GM04504 (cell line): Measurements from ENCODE around the gene DVL1.
"Not testable (repeated sequence)": the region's sequence is repeated elsewhere in the genome, so short reads cannot be mapped to it uniquely, and the experiment has no call there.

Experiments used
- DNase-seq: peaks from one replicate; pipeline ENCODE4 v3.0.0-alpha.2; 2012; ENCODE audit warnings: low read depth

The DVL1 gene

DNA sequence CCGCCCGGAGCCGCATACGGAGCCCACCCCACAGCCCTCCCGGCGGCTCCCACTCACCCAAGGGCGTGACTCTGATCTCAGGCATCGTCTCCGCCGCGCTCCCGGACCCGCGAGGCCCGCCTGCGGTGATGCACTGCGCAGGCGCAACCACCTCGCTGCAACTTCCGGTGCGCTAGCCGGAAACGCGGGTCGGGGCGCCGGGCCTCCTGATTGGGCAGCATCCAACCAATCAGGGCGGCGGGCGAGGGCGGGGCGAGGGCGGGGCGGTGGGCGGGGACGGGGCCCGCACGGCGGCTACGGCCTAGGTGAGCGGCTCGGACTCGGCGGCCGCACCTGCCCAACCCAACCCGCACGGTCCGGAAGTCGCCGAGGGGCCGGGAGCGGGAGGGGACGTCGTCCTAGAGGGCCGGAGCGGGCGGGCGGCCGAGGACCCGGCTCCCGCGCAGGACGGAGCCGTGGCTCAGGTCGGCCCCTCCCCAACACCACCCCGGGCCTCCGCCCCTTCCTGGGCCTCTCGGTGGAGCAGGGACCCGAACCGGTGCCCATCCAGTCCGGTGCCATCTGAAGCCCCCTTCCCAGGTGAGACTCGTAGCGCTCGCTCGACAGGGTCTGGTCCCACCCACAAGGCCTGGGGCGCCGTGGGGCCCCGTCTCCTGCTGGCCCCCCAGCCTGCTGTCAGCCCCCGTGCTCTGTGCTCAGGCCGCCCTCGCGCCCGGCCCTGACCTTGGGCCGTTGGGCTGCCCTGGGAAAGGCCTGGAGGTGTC, 24.5 kb downstream of the DVL1 start, which contains the start of the genes CPTP and INTS11:
CPTP (plus strand) TSS at position 279 of the 764 bp plus-strand sequence. CDS start 2,109 bp downstream, outside the sequence.
INTS11 (minus strand) TSS at position 137 of the 764 bp plus-strand sequence; CDS start at position 85, 52 bp downstream.
- DNase-seq = peak; percentile 82

DNA sequence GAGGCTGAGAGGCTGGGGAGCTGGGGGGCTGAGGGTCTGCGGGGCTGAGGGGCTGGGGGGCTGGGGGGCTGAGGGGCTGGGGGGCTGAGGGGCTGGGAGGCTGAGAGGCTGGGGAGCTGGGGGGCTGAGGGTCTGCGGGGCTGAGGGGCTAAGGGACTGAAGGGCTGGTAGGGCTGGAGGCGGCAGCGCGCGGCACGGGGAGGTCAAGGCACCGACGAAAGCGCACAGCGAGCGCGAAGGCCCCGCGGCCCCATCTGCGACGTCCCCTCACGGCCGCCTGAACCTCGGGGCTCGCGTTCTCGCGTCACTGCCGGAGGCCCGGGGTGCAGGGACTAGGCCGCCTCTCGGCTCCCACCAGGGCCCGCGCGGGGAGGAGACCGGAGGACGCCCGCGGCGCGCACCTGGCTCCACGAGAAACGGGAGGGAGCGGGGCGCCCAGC, 25.1 kb downstream of the DVL1 start:
- DNase-seq = no peak

DNA sequence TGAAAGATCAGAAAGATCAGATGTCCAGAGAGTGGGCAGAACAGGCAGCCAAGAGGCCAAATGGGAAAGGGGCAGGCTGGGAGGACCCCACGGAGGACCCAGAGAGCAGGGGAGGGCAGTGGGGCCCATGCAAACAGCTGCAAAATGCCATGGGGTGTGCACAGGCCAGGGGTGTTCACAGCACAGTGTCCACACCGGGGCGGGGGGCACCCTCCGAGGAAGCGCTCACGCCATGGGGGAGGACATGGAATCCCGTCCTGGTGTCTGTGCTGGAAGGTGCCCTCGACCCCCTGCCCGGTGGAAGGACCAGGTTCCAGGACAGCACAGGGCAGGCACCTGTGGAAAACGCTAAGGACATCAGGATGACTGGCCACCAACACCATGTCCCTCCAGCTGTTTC, 26.3 kb downstream of the DVL1 start:
- DNase-seq = no peak

DNA sequence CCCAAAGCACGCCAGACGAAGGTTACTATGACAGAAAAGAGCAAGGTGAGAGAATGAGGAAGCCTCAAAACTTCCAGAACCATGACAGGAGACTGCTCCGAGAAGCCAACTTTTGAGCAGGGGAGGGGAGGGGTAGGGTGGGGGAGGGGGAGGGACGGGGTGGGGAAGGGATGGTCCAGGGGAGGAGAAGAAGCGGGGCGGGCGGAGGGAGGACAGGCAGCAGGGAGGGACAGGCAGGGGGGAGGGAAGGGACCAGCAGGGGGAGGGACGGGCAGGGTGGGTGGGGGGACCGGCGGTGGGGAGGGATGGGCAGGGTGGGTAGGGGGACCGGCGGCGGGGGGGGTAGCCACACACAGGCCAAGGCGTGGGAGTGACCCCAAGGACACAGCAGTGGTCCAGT, 26.8 kb downstream of the DVL1 start:
- no peak for DNase-seq

DNA sequence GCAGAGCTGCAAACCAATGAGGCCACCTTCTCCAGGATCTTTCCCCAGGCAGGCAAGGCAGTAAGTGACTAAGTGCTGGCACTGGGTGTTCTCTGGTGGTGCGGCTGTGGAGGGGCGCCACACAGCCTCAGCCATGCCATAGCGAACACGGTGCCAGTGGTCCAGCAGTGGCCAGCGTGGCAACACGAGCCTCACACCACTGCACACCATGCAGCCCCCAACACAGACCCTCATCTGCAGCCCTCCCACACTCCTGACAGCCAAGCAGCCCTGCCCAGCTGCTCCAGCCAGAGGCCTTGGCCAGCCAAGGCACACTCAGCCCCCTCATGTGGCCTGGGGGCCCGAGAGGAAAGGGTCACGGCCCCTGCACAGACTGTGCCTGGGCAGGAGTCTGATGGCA, 27.7 kb downstream of the DVL1 start:
- DNase-seq = no peak

DNA sequence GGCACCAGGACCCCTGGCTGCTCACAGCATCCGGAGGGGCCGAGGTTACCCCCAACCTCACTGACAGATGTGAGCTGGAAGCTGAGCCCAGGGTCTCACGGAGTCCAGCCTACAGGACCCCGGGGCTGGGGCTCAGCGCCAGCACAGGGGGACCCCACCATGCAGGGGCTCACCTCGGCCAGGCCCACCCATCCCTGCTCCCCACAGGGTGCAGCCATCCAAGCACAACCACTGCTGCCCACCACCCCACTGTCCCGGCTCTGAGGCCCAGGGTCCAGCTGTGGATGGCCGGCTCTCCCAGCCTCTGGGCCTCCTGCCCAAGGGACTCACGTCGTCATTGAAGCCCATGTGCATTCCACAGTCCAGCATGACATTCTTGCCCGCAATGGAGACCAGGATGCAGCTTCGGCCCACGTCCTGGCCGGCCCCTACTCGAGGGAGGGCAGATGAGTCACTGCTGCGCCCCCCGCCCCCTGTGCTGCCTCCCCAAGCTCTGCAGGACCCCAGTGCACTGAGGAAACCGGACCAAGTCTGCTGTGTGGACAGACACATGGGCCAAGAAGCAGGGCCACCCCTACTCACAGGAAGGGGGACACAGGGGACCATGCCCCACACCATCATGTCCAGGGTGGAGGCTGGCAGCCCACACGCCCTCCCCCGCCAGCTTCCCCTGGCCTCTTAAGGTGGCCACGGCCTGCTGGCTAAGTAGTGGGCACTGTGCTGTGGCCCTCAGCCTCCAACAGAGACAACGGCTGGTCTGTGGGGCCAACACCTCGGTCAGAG, 28.4 kb downstream of the DVL1 start:
- DNase-seq = no peak

DNA sequence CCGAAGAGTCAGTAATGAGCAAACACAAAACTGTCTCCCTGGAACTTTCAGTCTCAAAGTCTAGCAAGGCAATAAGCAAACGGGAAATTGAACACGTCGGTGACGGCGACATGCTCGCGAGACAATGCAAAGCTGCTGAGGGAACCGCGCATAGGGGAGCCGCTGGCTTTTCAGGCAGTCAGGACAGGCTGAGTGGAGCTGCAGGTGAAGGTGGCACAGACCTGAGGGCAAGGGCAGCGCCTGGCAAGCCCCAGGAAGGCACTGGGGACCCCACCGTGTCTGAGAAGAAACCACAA, 29.6 kb downstream of the DVL1 start:
- DNase-seq = no peak

DNA sequence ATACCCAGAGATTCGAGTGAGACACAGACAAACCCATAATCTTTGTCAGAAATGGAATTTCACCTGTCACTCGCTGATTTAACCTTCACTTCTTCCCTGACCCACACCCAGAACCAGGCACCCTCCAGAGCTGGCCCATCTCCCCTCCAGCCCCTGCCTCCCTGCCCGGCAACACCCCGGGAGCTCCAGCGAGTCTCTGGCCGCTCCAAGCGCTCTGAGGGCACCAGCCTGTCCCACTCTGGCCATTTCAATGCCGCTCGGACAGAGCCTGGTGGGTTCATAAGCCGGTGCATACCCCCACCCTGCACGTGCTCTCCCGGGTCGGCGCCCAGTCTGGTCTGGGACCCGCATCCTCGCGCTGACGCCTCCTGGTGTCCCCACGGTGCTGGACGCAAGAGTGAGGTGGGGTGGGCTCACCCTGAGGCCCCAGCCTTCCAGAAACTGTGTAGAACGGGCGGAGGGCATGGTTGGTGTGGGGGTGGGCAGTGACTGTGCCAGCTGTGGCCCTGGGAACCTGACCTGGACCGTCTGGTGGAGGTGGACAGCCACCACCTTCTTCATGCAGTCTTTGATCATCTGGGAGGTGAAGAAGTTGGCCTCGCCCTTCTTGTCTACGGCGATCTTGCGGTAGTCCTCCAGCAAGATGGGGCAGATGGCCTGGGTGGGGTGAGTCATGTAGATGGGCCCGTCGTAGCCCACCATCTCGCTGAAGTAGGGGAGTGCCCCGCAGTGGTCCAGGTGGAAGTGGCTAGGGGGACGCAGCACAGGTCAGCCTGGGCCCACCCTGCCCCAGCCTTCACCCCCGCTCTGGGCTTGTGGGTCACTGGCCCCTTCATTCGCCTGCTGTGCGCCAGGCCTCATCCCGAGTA, 30.2 kb downstream of the DVL1 start:
- DNase-seq = no peak

DNA sequence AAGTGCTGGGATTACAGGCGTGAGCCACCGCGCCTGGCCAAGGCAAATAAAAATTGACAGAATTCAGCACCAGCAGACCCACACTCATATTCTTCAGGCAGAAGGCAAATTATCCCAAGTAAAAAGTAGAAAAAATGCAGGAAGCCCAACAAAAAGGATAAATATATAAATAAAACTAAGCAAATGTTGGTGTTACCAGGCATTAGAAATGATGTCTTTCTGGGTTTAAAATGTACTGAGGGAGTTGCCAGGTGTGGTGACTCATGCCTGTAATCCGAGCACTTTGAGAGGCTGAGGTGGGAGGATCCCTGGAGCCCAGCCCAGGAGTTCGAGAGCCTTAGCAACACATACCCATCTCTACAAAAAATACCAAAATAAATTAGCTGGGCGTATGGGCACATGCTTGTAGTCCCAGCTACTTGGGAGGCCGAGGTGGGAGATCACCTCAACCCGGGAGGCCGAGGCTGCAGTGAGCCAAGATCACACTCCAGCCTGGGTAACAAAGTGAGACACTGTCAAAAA, 31.0 kb downstream of the DVL1 start:
- peak; percentile 93 for DNase-seq

DNA sequence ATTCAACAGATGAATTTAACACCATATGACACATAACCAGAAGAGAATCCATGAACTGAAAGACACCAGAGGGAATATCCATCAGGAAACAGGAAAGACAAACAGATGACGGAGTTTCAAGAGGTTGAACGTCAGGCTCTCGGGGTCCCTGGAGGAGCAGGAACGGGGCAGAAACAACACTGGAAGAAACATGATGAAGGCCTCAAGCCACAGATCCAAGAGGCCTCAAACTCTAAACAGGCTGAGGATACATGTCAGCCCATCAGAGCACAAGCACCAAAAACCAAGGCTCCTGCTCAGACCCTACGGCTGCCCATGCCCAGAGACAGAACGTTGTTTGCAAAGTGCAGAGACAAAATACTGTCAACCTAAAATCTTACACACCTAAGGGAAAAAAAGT, 31.8 kb downstream of the DVL1 start:
- DNase-seq = no peak

DNA sequence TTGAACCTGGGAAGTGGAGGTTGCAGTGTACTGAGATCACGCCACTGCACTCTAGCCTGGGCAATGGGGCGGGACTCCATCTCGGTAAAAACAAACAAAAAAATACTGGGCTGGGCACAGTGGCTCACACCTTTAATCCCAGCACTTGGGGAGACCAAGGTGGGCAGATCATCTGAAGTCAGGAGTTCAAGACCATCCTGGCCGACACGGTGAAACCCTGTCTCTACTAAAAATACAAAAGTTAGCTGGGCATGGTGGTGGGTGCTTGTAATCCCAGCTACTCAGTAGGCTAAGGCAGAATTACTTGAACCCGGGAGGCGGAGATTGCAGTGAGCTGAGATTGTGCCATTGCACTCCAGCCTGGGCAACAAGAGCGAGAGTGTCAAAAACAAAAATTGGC, 33.0 kb downstream of the DVL1 start:
- not testable (repeated sequence) for DNase-seq

DNA sequence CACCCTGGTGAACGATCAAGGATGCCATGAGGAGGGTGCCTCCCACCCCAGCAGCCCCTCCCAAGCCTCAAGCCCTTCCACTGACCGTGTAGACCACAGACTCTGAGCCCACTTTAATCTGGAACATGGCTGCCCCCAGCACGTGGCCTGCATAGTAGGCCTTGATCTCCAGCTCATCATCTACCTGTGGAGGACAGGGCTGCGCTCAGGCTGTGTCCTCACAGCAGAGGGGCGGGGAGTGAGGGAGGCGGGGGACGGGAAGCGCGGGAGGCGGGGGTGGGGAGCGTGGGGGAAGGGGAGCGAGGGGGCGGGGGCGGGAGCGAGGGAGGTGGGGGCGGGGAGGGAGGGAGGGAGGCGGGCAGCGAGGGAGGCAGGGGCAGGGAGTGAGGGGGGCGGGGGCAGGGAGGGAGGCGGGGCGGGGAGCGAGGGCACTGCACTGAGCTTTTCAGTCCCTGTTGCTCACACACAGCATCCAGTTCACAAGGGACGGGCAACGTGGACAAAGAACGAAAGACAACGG, 33.7 kb downstream of the DVL1 start:
- no peak for DNase-seq

DNA sequence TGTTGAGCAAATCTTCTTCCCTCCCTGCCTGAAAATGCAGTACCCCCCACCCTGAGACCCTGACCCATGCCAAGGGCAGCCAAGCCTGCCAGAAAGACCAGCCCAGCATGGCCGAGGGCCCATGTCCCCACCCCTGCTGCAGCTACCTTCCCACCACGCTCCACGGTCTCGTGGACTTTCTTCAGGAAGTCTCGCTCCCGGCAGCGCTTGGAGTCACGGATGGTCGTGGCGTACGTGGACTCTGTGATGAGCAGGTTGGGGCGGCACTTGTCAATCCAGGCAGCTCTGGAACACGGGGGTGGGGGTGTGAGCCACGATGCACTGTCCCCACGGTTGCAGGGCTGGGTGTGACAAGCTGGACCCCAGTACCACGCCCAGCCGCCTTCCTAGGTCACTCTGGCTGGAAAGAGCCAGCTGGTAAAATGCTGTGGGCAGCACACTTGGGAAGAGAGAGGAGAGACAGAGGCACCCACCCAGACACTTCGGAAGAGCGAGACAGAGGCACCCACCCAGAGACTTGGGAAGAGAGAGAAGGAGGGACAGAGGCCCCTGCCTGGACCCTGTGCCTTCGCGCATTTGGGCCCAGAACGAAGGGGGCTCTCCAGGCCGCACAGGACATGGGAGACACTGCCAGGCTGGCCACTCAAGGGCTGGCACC, 34.4 kb downstream of the DVL1 start:
- no peak for DNase-seq

DNA sequence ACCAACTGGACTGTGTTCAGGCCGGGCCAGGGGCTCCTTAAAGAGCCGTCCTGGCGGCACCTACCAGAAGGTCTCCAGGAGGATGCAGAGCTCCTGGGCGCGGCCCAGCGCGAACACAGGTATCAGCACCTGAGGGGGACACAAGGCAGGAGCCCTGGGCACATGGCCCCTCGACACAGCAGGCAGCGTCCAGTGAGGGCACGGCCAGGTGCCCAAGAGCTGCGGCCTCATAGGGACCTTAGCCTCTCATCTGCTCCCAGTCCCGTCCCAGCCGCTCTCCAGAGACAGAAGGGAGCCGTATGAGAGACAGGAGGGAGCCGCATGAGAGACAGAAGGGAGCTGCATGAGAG, 35.0 kb downstream of the DVL1 start:
- DNase-seq = no peak

DNA sequence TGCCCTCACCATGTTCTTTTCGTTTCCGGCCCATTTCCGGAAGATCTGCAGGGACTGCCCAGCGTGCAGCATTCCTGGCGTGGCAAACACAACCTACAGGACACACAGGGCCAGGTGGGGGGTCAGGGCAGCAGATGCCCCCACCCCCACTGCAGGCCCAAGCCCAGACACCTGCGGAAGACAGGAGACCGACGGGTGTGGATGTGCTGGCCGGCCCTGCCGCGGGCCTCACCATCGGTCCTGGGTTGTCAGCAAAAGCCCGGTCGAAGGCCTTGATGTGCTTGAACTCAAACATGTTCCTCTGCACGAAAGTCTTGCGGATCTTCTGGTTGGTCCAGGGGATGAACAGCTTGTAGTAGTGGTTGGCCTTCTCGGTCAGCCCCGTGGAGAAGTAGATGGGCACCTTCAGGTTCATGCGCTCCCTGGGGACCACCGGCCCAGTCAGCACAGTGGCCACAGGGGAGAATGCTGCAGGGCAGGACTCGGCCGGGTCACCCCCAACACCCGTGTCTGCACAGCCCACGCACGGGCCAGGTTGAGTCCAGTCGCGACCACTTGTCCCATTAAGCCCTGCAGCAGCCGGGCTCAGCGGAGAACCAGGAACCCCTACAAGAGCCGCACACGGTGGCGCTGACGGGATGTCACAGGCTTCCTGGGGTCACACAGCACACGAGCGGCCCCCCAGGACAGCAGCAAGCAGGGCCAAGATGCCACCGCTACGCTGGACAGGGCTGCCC, 35.5 kb downstream of the DVL1 start:
- DNase-seq = no peak

DNA sequence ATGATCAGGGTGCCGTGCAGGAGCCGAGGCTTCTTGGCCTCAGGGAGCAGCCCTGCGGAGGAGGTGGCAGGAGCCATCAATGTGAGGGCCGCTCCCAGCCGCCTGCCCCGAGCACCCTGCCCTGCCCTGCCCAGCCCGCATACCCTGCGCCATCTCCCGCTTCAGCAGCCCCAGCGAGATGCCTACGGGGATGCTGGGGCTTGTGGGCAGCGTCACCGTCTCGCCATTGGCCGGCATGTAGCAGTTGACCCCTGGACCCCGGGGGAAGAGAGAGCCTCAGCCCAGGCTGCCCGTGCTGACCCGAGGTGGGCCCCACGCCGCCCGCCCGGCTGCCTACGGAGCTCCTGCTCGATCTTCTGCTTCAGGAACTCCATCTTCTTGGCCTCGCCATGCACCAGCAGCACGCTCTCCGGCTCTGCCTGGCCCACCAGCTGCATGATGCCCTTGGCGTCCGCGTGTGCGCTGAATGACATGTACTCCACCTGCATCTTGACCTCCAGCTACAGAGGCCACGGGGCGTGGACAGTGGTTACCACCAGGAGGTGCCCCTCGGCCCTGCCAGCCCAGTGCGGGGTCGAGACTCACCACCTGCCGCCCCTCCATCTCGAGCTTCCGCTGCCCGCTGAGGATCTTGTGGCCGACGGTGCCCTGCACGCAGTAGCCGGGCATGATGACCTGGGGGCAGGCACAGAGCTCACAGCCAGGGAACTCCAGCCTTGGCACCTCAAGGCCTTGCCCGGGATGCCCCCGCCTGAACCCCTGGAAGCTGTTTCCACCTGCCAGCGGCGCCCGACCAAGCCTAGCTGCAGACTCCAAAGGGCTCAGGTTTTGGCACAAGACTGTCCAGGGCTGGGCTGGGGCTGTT, 36.5 kb downstream of the DVL1 start:
- DNase-seq = no peak

DNA sequence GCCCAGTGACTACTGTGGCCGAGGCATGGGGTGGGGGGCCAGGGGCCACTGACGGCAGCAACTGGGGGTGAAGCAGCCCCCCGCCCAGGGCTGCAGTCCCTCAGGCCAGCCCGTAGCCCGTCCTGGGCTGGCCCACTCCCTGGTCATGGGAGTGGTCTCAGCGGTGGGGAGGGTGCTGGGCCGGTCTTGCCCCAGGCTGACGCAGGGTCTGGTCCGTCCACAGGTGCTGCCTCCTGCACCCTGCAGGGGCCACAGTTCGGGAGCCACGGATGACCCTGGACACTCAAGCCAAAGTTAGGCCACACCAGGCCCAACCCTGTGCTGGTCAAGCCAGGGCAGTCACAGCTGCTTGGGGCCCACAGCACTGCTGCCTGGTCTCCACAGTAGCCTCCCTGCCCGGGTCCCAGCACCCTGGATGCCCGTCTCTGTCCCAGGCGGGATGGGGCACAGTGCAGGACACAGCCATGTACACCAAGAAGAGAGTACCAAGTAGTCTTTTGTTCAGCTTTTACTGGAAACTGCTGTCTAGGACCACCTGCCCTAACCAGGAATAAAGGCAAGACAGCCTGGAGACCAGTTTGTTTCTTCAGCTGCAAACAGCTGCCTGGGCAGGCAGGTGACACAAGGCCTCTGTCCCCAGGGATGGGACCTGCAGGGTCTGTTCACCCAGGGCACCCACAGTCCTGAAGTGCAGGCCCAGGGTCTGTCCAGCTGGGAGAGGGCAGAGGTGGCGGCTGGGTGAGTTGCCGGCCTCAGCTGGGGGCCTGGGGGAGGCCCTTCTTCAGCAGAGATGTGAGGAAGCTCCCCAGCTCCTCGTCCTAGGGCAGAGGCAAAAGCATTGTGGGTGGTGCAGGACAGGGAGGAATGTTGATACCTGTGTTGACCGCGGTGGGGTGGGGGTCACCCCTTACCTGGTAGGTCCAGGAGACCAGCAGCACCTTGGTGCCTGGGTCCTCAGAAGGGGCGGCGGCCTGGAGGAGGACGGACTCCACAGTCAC, 37.8 kb downstream of the DVL1 start:
- DNase-seq = no peak

DNA sequence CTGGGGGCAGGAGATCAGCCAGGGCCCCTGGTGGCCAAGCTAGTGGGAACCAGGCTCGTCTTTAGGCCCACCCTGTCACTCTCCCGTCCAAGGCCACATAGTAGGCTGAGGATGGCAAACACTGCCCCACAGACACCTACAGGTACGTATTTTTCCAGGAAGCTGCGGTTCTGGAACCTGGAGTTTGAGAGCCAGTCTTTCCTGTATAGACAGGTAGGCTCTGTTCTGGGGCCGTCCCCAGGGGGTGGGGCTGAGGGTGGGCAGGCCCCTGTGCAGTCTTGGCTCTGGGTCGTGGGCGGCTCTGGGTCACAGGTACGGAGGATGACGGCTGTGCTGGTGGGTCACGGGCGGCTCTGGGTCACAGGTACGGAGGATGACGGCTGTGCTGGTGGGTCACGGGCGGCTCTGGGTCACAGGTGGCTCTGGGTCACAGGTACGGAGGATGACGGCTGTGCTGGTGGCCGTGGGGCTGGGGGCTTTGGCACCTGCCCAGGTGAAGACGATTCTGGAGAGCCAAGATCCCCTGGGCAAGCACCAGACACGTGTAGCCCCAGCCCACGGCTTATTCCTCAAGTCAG, 38.7 kb downstream of the DVL1 start:
- no peak for DNase-seq

DNA sequence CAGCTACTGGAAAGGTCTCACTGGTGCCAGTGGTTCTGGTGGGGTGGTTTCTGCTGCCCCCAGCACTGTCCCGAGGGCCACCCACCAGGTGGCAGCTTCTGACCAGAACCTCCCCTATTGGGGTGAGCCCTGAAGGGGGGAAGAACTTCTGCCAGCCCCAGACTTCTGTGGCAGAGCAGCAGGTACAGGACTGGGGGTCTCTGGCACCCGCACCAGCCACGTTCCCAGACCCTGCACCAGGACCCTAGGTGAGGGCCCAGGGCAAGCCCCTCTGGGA, 39.2 kb downstream of the DVL1 start:
- DNase-seq = no peak
